GM12801 (cell line): ENCODE data around the gene CARD19.

Experiments used
- CTCF ChIP-seq: IDR thresholded peaks from one replicate; pipeline ENCODE4 v1.5.1; 2011; ENCODE audit warnings: control low read depth; ENCODE audit not compliant: insufficient read length; ENCODE audit errors: extremely low read depth

Gene CARD19

GRCh38 chr9:93128011-93128714, 32.1 kb downstream of the CARD19 start:
- TF ChIP-seq CTCF, result no peak

GRCh38 chr9:93128715-93129224, 32.8 kb downstream of the CARD19 start:
- TF ChIP-seq CTCF, result no peak

GRCh38 chr9:93129286-93129685, 33.3 kb downstream of the CARD19 start:
- no peak for TF ChIP-seq CTCF

- TF ChIP-seq CTCF, result no peak
Observed at GRCh38 chr9:93129691-93130500, 33.9 kb downstream of the CARD19 start.

- no peak for TF ChIP-seq CTCF
Observed at GRCh38 chr9:93130861-93131481, 35.0 kb downstream of the CARD19 start.

GRCh38 chr9:93131599-93132286, 35.7 kb downstream of the CARD19 start:
- no peak for TF ChIP-seq CTCF

GRCh38 chr9:93132287-93132927, 36.4 kb downstream of the CARD19 start:
- TF ChIP-seq CTCF, result no peak
